Renal pelvis (tissue), 4 donors: ENCODE results near the gene SLC9A7. TPM values are rescaled to one million over a fixed set of nuclear protein-coding genes. Genes with fewer than 3 reads are reported as not detected.

Experiments
- DNase-seq: peaks from one replicate; pipeline ENCODE4 v3.0.0-alpha.2; 2013
- polyA plus RNA-seq, 3 donors: library from polyadenylated mRNA; unstranded; fragments of 120-200 nt; gene quantifications; one replicate each; pipeline ENCODE4 v1.2.1, GENCODE V29; 2013; ENCODE audit not compliant: insufficient read length in 3 of 3

SLC9A7 gene
- polyA plus RNA-seq, 3 donors: 4.0 to 4.8 (median 4.2) TPM

DNA sequence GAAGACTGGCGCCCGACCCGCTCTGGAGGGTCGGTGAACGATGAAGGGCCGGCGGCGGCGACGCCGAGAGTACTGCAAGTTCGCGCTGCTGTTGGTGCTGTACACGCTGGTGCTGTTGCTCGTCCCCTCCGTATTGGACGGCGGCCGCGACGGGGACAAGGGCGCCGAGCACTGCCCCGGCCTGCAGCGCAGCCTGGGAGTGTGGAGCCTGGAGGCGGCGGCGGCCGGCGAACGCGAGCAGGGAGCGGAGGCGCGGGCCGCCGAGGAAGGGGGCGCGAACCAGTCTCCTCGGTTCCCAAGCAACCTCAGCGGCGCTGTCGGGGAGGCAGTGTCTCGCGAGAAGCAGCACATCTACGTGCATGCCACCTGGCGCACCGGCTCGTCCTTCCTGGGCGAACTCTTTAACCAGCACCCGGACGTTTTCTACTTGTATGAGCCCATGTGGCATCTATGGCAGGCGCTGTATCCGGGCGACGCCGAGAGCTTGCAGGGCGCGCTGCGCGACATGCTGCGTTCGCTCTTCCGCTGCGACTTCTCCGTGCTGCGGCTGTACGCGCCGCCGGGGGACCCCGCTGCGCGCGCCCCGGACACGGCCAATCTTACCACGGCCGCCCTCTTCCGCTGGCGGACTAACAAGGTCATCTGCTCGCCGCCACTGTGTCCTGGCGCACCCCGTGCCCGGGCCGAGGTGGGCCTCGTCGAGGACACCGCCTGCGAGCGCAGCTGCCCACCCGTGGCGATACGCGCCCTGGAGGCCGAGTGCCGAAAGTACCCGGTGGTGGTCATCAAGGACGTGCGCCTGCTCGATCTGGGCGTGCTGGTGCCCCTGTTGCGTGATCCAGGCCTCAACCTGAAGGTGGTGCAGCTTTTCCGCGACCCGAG is 184.8 kb downstream of the SLC9A7 start:
- DNase-seq: no peak

GRCh38 chrX:46573331-46573891 is 185.5 kb downstream of the SLC9A7 start, which contains the start of gene CHST7:
Gene CHST7, plus strand, starts transcription at chrX:46573765. Its CDS starts 167 bp downstream, at chrX:46573932.
- no peak for DNase-seq

DNA sequence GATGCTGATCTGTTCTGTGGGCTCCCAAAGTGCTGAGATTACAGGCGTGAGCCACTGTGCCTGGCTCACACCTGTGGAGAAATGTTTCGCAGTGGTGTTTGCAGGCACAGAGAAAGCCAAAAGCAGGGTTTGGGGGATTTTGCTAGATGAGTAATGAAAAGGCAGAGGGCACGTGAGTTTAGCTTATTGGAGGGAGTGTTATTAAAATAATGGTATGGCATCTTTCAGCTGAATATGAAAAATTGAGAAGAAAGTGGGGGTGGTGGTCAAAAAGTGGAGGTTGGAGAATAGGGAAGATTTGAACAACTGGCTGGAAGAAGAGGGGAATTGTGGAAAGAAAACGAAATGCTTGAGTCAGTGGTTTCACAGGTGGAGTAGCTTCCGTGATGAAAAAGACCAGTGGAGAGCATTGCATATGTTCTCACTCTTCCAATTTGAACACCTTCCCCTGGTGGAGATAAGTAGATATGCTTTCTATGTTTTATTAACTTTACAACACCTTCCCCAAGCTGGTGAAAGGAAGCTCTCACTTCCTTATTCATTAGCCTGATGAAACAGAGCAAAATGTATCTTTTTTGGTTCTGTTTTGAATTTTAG is 186.5 kb downstream of the SLC9A7 start:
- no peak for DNase-seq

DNA sequence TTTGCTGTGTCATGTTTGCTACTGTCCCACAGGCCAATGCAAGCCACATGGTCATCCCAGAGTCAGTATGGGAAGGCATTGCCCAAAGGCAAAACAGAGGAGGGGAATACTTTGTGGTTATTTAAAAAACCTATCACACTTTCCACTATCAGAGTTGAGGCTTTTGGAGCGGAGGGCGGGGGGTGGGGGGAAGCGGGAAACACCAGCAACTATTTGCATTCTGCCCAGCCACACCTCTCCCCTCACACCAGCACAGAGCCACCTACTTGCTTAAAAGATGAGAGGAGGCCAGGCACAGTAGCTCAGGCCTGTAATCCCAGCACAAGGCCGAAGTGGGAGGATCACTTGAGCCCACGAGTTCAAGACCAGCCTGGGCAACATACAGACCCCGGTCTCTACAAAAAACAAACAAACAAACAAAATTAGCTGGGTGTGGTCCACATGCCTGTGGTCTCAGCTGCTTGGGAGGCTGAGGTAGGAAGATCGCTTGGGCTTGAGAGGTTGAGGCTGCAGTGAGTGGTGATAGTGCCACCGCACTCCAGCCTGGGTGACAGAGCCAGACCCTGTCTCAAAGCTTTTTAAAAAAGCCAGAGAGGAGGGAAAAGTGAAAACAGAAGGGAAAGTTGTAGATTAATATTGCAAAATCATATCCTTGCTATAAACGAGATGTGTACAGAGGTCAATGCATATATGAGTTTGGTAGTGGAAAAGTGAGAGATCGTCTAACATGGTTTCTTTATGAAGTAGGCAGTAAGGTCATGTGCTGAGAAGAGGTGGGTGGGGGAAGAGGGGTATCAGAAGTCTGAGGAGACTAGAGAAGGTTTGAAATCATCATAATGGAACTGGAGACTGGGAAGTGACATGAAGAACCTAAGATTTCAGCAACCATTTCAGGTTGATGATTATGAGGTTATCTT is 187.2 kb downstream of the SLC9A7 start:
- no peak for DNase-seq

DNA sequence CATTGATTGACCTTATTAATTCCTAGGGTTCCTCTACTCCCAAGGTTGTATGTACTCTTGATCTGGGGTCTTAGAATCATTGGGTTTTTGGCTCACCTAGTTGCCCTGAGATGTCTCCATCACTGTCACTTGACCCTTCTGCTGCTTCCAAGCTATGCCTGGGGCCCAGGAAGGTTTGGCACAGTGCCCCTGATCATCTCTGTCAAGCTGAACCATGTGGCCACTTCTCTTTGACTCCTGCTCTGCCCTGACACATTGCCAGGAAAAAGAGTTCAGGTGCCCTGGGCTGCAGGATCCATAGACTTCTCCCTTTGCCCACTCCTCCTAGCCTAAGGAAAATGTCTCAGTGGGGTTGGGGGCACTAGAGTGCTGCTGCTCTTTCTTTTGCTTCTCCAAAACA is 189.3 kb downstream of the SLC9A7 start:
- no peak for DNase-seq

GRCh38 chrX:46567388-46567787 is 191.5 kb downstream of the SLC9A7 start:
- DNase-seq: no peak

DNA sequence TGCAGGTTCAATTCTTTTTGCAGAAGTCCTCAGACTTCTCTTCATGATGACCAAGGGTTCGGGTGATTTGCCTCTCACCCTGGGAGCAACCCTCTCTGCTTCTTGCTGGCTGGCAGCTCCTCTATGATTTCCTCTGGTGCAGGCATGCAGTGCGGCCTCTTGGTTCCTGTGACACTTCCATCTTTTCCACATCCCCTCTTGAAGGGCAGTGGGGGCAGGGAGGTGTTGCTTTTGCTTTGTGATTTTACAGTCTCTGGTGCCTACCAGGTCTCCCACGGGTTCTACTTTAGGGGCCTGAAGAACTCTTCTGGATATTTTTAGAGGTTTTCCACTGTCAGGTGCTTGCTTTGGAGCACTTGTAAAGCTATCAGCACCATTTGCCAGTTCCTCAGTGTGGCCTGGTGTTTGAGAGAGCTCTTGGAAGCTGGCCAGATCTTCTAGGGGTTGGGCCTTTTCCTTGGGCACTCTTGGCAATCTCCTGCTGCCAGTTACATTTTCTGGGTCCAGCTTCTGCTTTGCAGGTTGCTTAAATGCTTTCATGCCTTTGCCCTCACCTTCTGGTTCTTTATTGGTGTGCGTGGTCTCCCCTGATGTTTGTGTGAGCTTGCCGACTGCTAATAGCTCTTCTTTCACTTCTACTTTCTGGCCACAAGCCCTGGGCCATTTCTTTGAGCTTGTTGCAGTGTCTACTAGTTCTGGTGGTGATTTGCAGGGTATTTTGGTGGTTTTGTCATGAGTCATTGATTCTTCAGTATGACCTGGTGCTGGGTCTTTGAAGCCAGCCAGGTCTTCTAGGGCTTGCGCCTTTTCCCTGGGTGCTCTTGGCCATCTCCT is 196.9 kb downstream of the SLC9A7 start:
- no peak for DNase-seq

DNA sequence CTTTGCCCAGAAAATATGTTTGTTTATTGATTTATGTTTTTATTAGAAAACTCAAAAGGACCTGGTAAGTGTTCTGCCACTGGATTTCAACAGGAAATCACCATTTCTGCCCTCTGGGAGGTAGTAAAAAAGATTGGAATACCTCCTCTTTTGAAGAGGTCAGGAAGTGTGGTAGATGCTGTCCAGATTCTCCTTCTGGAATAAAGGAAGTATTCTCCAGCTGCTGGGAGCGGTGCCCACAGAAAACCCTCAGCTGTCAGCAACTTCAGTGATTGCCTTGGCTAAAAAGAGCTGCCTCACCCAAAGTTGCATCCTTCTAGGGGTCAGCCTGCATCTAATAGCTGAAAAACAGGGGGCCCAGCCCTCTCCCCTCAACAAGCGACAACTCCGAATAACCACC is 199.9 kb downstream of the SLC9A7 start:
- no peak for DNase-seq

- no peak for DNase-seq
Measured at GRCh38 chrX:46554942-46555341, 204.0 kb downstream of the SLC9A7 start.

DNA sequence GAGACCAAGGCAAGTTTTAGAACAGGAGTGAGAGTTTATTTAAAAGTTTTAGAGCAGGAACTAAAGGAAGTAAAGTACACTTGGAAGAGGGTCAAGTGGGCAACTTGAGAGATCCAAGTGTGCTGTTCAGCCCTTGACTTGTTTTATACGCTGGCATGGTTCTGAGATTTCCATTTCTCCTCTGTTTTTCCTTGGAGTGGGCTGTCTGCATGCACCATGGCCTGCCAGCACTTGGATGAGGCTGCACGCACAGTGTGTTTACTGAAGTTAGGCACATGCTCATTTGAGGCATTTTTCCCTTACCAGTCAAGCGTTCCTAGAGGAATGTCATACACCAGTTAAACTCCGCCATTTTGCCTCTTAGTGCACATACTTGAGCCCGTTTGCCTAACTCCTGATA is 205.0 kb downstream of the SLC9A7 start:
- no peak for DNase-seq

DNA sequence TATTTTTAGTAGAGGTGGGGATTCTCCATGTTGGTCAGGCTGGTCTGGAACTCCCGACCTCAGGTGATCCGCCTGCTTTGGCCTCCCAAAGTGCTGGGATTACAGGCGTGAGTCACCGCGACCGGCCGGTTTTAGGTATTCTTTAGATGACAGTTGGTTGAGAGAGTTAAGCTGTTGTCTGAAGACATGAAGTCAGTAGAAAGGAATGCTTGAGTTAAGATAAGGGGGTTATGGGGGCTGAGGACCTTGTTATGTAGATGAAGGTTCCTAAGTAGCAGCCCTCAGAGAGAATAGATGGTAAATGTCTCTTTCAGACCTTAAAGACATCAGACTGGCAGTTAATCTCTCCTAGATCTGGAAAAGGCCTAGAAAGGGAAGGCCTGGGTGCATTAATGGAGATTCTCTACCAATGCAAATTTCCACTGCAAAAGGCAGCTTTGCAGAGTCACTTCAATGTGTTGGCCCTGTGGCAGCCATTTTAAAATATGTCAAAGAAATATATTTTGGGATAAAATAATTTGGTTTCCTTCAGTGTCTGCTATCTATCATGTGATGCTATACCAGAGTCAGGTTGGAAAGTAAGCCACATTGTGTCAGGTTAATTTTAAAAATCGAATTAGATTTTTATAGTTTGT is 207.3 kb downstream of the SLC9A7 start:
- DNase-seq: no peak

GRCh38 chrX:46549914-46550313 is 209.0 kb downstream of the SLC9A7 start:
- no peak for DNase-seq

Other genes starting within 250 kb of the SLC9A7 start
- gene ZNF674, start 213.7 kb downstream of the SLC9A7 start, polyA plus RNA-seq: 1 to 10 TPM; 5.8 to 7.6 (median 7.3) TPM
- 1 to 10 TPM; 2.2 to 3.0 (median 2.4) TPM for gene CHST7, start 185.4 kb downstream of the SLC9A7 start, polyA plus RNA-seq
- gene RP2, start 77.9 kb upstream of the SLC9A7 start, polyA plus RNA-seq: 10 to 100 TPM; 10.8 to 13.2 (median 12.5) TPM
- gene JADE3, start 153.3 kb upstream of the SLC9A7 start, polyA plus RNA-seq: 10 to 100 TPM; 23.0 to 27.2 (median 24.3) TPM